ENCODE measurements around the gene SLC6A11. TPM values are rescaled to one million over a fixed set of nuclear protein-coding genes. Genes with fewer than 3 reads are reported as not detected.

Gene SLC6A11
- total and polyA plus RNA-seq, 2 of the 8 experiments (the other 6 are each of a cell fraction or from before 2014, with no cell fraction given): 0.78 to 1.5 TPM

GRCh38 chr3:10869460-10869859 lies 53.4 kb downstream of the SLC6A11 start:
- no peak for DNase-seq (ENCODE audit: low read depth in 1 of 2, low spot score in 2 of 2)
- Histone ChIP-seq H2AK5ac (ENCODE audit: low read depth, low read length) (no peak overlapping the region), H3K18ac (ENCODE audit: extremely low read depth, low read length) (no peak overlapping the region), H3K27ac (ENCODE audit: low read depth, low read length) (no peak overlapping the region), H3K27me3 (replicated peaks in 1 of 4; ENCODE audit: control insufficient read depth in 3 of 4, extremely low read depth in 1 of 4, insufficient read depth in 3 of 4, low read length in 3 of 4) (peaks cover 31 to 64% (median 47%) of the 10 kb centered on the region in 4 experiments), H2BK12ac (ENCODE audit: low read depth, low read length) (no peak overlapping the region), H3K9ac (replicated peaks in 1 of 4; ENCODE audit: extremely low read depth in 1 of 4, low read depth in 3 of 4, low read length in 3 of 4) (no peak overlapping the region), H3K4me1 (replicated peaks in 1 of 4; ENCODE audit: control insufficient read depth in 3 of 4, insufficient read depth in 4 of 4, low read length in 3 of 4) (no peaks in the 10 kb centered on the region), H3K23me2 (ENCODE audit: low read depth, low read length) (peaks cover 2% of the 10 kb centered on the region; the same call in 1 of the 2 replicates), H2BK15ac (ENCODE audit: low read length) (no peak overlapping the region), H3K4ac (replicated peaks; ENCODE audit: insufficient read length, low read depth, low read length) (no peak overlapping the region), H3K79me1 (ENCODE audit: low read depth, low read length) (no peaks in the 10 kb centered on the region), H4K5ac (ENCODE audit: insufficient read length, low read depth, low read length) (no peak overlapping the region), H3K4me3 (ENCODE audit: extremely low read depth in 1 of 4, insufficient read depth in 2 of 4, low read depth in 3 of 4, low read length in 4 of 4) (no peak overlapping the region), H3K23ac (ENCODE audit: insufficient read length) (no peak overlapping the region), H3K9me3 (ENCODE audit: insufficient read depth in 2 of 2, low read depth in 1 of 2, low read length in 1 of 2) (no peaks in the 10 kb centered on the region), H2BK5ac (ENCODE audit: low read depth, low read length) (no peak overlapping the region), H3K36me3 (ENCODE audit: control insufficient read depth in 2 of 4, insufficient read depth in 4 of 4, low read length in 3 of 4) (no peaks in the 10 kb centered on the region), H4K91ac (replicated peaks; ENCODE audit: insufficient read length, low read length) (no peak overlapping the region), H4K8ac (ENCODE audit: extremely low read depth, insufficient read depth, low read length) (no peak overlapping the region), H3K14ac (ENCODE audit: insufficient read length) (no peak overlapping the region), H2BK120ac (replicated peaks; ENCODE audit: low read depth, low read length) (no peak overlapping the region), H3K79me2 (ENCODE audit: control insufficient read depth in 1 of 2, insufficient read depth in 2 of 2, low read length in 2 of 2) (no peaks in the 10 kb centered on the region), H4K20me1 (replicated peaks in 1 of 2; ENCODE audit: control insufficient read depth in 1 of 2, insufficient read depth in 2 of 2, low read length in 2 of 2) (peaks cover 0 to 7% of the 10 kb centered on the region in 2 experiments), H3K56ac (replicated peaks; ENCODE audit: insufficient read length, low read depth, low read length) (no peak overlapping the region), H3K4me2 (ENCODE audit: insufficient read depth in 1 of 2, low read depth in 2 of 2, low read length in 2 of 2) (no peak overlapping the region), H2AFZ (ENCODE audit: low read length) (no peak overlapping the region), H2BK20ac (ENCODE audit: low read length) (no peak overlapping the region)
- 92% methylated on average over 7 of the region's 7 CpGs; no CpG with 5 or more reads in 1 of the 2 experiments for WGBS, 2 experiments (ENCODE audit: extremely low coverage in 1 of 2, insufficient coverage in 1 of 2, insufficient read length in 1 of 2, insufficient replicate concordance in 2 of 2, low coverage in 1 of 2, low lambda C conversion rate in 2 of 2, missing lambda C conversion rate in 1 of 2)
- no peak for FAIRE-seq
- CTCF ChIA-PET (ENCODE audit: partially characterized antibody): interaction anchor here (1.3 to 2.2 kb wide), 4 partner anchors 13 to 108 kb away, joined by 3 to 9 read pairs (median 5); no protein-coding TSS in a partner anchor
- POLR2A ChIA-PET (ENCODE audit: partially characterized antibody): no interaction called here
- no peak for TF ChIP-seq SP2 (IDR thresholded peaks at IDR 0.05; ENCODE audit: low read length)
- no peak for TF ChIP-seq RNF2 (IDR thresholded peaks at IDR 0.05; ENCODE audit: borderline replicate concordance, low read depth, low read length, missing control alignments, poor library complexity, severe bottlenecking)
- TF ChIP-seq KDM1A (IDR thresholded peaks at IDR 0.05; ENCODE audit: borderline replicate concordance, low read length): no peak
- TF ChIP-seq NRF1 (IDR thresholded peaks at IDR 0.05; ENCODE audit: low read depth, low read length): no peak
- TF ChIP-seq KDM4A (IDR thresholded peaks at IDR 0.05; ENCODE audit: low read depth, low read length, severe bottlenecking): no peak
- no peak for TF ChIP-seq USF2 (IDR thresholded peaks at IDR 0.05; ENCODE audit: low read length)
- TF ChIP-seq MAX (IDR thresholded peaks at IDR 0.05): no peak
- no peak for TF ChIP-seq MAFK (IDR thresholded peaks at IDR 0.05; ENCODE audit: low read depth, low read length)
- TF ChIP-seq ATF3 (IDR thresholded peaks at IDR 0.05; ENCODE audit: insufficient read depth, low read depth, low read length): no peak
- TF ChIP-seq EZH2 (IDR thresholded peaks at IDR 0.05; ENCODE audit: low read depth, low read length, severe bottlenecking): no peak
- TF ChIP-seq ZNF274 (IDR thresholded peaks at IDR 0.05; ENCODE audit: borderline replicate concordance, extremely low read depth, low read length): no peak

All from H1 (cell line).